HG02885 (cell line): ENCODE results near the gene F5.
A peak's percentile ranks its signal among the peaks of the same experiment; 100 is the strongest.

Source experiments
- ATAC-seq: cut with Tn5 transposase; IDR thresholded peaks from one replicate; pipeline ENCODE4 v1.9.1; 2021; ENCODE audit warnings: mild to moderate bottlenecking; ENCODE audit not compliant: unreplicated experiment, poor library complexity

Gene F5

GRCh38 chr1:169548282-169548681 is 38.0 kb downstream of the F5 start:
- no peak for ATAC-seq

GRCh38 chr1:169546087-169546995 is 39.9 kb downstream of the F5 start:
- peak; percentile 78 for ATAC-seq

GRCh38 chr1:169545472-169545871 is 40.8 kb downstream of the F5 start:
- ATAC-seq, result no peak

GRCh38 chr1:169538998-169539871 is 47.0 kb downstream of the F5 start:
- ATAC-seq, result no peak

- no peak for ATAC-seq
Measured at GRCh38 chr1:169534653-169535052, 51.6 kb downstream of the F5 start.

- ATAC-seq, result peak; percentile 45
Measured at GRCh38 chr1:169533528-169534190, 52.6 kb downstream of the F5 start.

- no peak for ATAC-seq
Measured at GRCh38 chr1:169530448-169530847, 55.8 kb downstream of the F5 start.

- ATAC-seq, result no peak
Measured at GRCh38 chr1:169529068-169529642, 57.1 kb downstream of the F5 start.

GRCh38 chr1:169528215-169529067 is 57.8 kb downstream of the F5 start:
- ATAC-seq, result peak; percentile 68

GRCh38 chr1:169527451-169528214 is 58.6 kb downstream of the F5 start:
- no peak for ATAC-seq

- no peak for ATAC-seq
Measured at GRCh38 chr1:169527001-169527400, 59.3 kb downstream of the F5 start.

GRCh38 chr1:169526120-169526832 is 60.0 kb downstream of the F5 start:
- no peak for ATAC-seq

GRCh38 chr1:169525391-169525790 is 60.9 kb downstream of the F5 start:
- no peak for ATAC-seq

- no peak for ATAC-seq
Measured at GRCh38 chr1:169523904-169524303, 62.4 kb downstream of the F5 start.

GRCh38 chr1:169521226-169521625 is 65.1 kb downstream of the F5 start:
- ATAC-seq, result no peak

- no peak for ATAC-seq
Measured at GRCh38 chr1:169517558-169518186, 68.6 kb downstream of the F5 start.

GRCh38 chr1:169515641-169516040 is 70.6 kb downstream of the F5 start:
- ATAC-seq, result no peak
